ENCODE results near the gene PIK3CA.
"Not testable (repeated sequence)": the region's sequence is repeated elsewhere in the genome, so short reads cannot be mapped to it uniquely, and the experiment has no call there.

PIK3CA gene

GRCh38 chr3:179224584-179224983, 76.4 kb downstream of the PIK3CA start:
- no peak for DNase-seq (ENCODE audit: low read depth, low spot score)
- no peak overlapping the region for H3K27ac ChIP-seq
- no peak overlapping the region for H3K4me3 ChIP-seq
- no peak overlapping the region for H3K9ac ChIP-seq (ENCODE audit: insufficient read length)
- peaks cover 43% of the 10 kb centered on the region for H3K36me3 ChIP-seq (ENCODE audit: insufficient read depth, low read length)
- TF ChIP-seq FOXP2 (optimal IDR thresholded peaks at IDR 0.05; ENCODE audit: control extremely low read depth, extremely low read length, insufficient read depth) (no peak), EZH2 (IDR thresholded peaks at IDR 0.05) (no peak), POLR2AphosphoS5 (IDR thresholded peaks at IDR 0.05; ENCODE audit: borderline replicate concordance, low read depth, low read length) (no peak)
- no peaks in the 10 kb centered on the region for H3K9me3 ChIP-seq (ENCODE audit: low read depth, low read length)

- no peak for DNase-seq (ENCODE audit: low read depth, low spot score)
- H3K36me3 ChIP-seq (ENCODE audit: insufficient read depth, low read length), result peaks cover 58% of the 10 kb centered on the region
- H3K4me3 ChIP-seq, result no peak overlapping the region
- TF ChIP-seq FOXP2 (optimal IDR thresholded peaks at IDR 0.05; ENCODE audit: control extremely low read depth, extremely low read length, insufficient read depth) (no peak), POLR2AphosphoS5 (IDR thresholded peaks at IDR 0.05; ENCODE audit: borderline replicate concordance, low read depth, low read length) (no peak), EZH2 (IDR thresholded peaks at IDR 0.05) (no peak)
- no peak overlapping the region for H3K9ac ChIP-seq (ENCODE audit: insufficient read length)
- no peaks in the 10 kb centered on the region for H3K9me3 ChIP-seq (ENCODE audit: low read depth, low read length)
- 0 out of 2 replicates have a peak overlapping the region, but pooled peaks have one; percentile 3 for H3K27ac ChIP-seq
Observed at GRCh38 chr3:179227349-179227748, 79.2 kb downstream of the PIK3CA start.

GRCh38 chr3:179229177-179229576, 81.0 kb downstream of the PIK3CA start:
- Histone ChIP-seq H3K9me3 (ENCODE audit: low read depth, low read length) (no peaks in the 10 kb centered on the region), H3K9ac (ENCODE audit: insufficient read length) (no peak overlapping the region), H3K36me3 (ENCODE audit: insufficient read depth, low read length) (peaks cover 54% of the 10 kb centered on the region), H3K27ac (0 out of 2 replicates have a peak overlapping the region, but pooled peaks have one; percentile 15), H3K4me3 (no peak overlapping the region)
- DNase-seq (ENCODE audit: low read depth, low spot score), result no peak
- TF ChIP-seq POLR2AphosphoS5 (IDR thresholded peaks at IDR 0.05; ENCODE audit: borderline replicate concordance, low read depth, low read length) (no peak), FOXP2 (optimal IDR thresholded peaks at IDR 0.05; ENCODE audit: control extremely low read depth, extremely low read length, insufficient read depth) (no peak), EZH2 (IDR thresholded peaks at IDR 0.05) (no peak)

- H3K4me3 ChIP-seq, result no peak overlapping the region
- H3K36me3 ChIP-seq (ENCODE audit: insufficient read depth, low read length), result peaks cover 41% of the 10 kb centered on the region
Observed at GRCh38 chr3:179233043-179233442, 84.9 kb downstream of the PIK3CA start.

DNA sequence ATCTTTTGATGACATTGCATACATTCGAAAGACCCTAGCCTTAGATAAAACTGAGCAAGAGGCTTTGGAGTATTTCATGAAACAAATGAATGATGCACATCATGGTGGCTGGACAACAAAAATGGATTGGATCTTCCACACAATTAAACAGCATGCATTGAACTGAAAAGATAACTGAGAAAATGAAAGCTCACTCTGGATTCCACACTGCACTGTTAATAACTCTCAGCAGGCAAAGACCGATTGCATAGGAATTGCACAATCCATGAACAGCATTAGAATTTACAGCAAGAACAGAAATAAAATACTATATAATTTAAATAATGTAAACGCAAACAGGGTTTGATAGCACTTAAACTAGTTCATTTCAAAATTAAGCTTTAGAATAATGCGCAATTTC, 86.0 kb downstream of the PIK3CA start:
- peaks cover 38% of the 10 kb centered on the region for H3K36me3 ChIP-seq (ENCODE audit: insufficient read depth, low read length)
- TF ChIP-seq EZH2 (IDR thresholded peaks at IDR 0.05) (no peak), POLR2AphosphoS5 (IDR thresholded peaks at IDR 0.05; ENCODE audit: borderline replicate concordance, low read depth, low read length) (no peak), FOXP2 (optimal IDR thresholded peaks at IDR 0.05; ENCODE audit: control extremely low read depth, extremely low read length, insufficient read depth) (no peak)
- peak; percentile 34 for DNase-seq (ENCODE audit: low read depth, low spot score)

More at GRCh38 chr3:179233043-179233442, 84.9 kb downstream of the PIK3CA start:
- DNase-seq (ENCODE audit: low read depth, low spot score), result no peak
- no peak overlapping the region for H3K9ac ChIP-seq (ENCODE audit: insufficient read length)
- no peaks in the 10 kb centered on the region for H3K9me3 ChIP-seq (ENCODE audit: low read depth, low read length)
- TF ChIP-seq FOXP2 (optimal IDR thresholded peaks at IDR 0.05; ENCODE audit: control extremely low read depth, extremely low read length, insufficient read depth), result no peak
- no peak for TF ChIP-seq POLR2AphosphoS5 (IDR thresholded peaks at IDR 0.05; ENCODE audit: borderline replicate concordance, low read depth, low read length)
- TF ChIP-seq EZH2 (IDR thresholded peaks at IDR 0.05), result no peak
- H3K27ac ChIP-seq, result no peak overlapping the region

GRCh38 chr3:179236669-179237301, 88.6 kb downstream of the PIK3CA start:
- H3K9me3 ChIP-seq (ENCODE audit: low read depth, low read length), result no peaks in the 10 kb centered on the region
- H3K4me3 ChIP-seq, result peak overlapping the region; percentile 54
- H3K36me3 ChIP-seq (ENCODE audit: insufficient read depth, low read length), result peaks cover 19% of the 10 kb centered on the region
- DNase-seq (ENCODE audit: low read depth, low spot score), result no peak
- H3K9ac ChIP-seq (ENCODE audit: insufficient read length), result peak overlapping the region; percentile 4
- peak overlapping the region; percentile 52 for H3K27ac ChIP-seq
- TF ChIP-seq EZH2 (IDR thresholded peaks at IDR 0.05), result no peak
- no peak for TF ChIP-seq POLR2AphosphoS5 (IDR thresholded peaks at IDR 0.05; ENCODE audit: borderline replicate concordance, low read depth, low read length)
- no peak for TF ChIP-seq FOXP2 (optimal IDR thresholded peaks at IDR 0.05; ENCODE audit: control extremely low read depth, extremely low read length, insufficient read depth)

More for the DNA sequence above, 86.0 kb downstream of the PIK3CA start:
- H3K4me3 ChIP-seq, result peak overlapping the region; percentile 34; the same call in 1 of the 2 replicates
- peak overlapping the region; percentile 21 for H3K9ac ChIP-seq (ENCODE audit: insufficient read length)
- no peaks in the 10 kb centered on the region for H3K9me3 ChIP-seq (ENCODE audit: low read depth, low read length)
- peak overlapping the region; percentile 71 for H3K27ac ChIP-seq

DNA sequence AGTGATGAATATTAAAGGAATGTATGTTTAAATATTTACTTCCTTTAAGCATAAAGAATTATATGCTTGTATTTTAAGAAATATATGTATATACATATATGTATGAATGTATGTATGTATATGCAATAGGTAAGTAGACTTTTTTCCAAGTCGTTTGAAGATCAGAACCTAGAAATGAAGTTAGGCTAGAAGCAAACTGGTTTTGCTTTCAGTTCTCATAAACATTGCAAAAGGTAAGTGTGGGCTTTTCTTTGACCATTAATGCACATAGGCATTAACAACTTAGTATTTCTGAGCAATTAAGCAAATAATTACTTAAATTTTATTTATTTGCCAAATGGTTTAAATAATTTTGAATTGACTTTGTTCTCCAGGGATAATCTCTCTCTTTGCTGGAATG, 92.1 kb downstream of the PIK3CA start:
- H3K36me3 ChIP-seq (ENCODE audit: insufficient read depth, low read length); H3K27ac ChIP-seq; H3K4me3 ChIP-seq; H3K9ac ChIP-seq (ENCODE audit: insufficient read length); H3K9me3 ChIP-seq (ENCODE audit: low read depth, low read length); DNase-seq (ENCODE audit: low read depth, low spot score): not testable (repeated sequence)

GRCh38 chr3:179242859-179243258, 94.7 kb downstream of the PIK3CA start:
- H3K36me3 ChIP-seq (ENCODE audit: insufficient read depth, low read length); H3K4me3 ChIP-seq; H3K27ac ChIP-seq; H3K9me3 ChIP-seq (ENCODE audit: low read depth, low read length); DNase-seq (ENCODE audit: low read depth, low spot score); H3K9ac ChIP-seq (ENCODE audit: insufficient read length): not testable (repeated sequence)

DNA sequence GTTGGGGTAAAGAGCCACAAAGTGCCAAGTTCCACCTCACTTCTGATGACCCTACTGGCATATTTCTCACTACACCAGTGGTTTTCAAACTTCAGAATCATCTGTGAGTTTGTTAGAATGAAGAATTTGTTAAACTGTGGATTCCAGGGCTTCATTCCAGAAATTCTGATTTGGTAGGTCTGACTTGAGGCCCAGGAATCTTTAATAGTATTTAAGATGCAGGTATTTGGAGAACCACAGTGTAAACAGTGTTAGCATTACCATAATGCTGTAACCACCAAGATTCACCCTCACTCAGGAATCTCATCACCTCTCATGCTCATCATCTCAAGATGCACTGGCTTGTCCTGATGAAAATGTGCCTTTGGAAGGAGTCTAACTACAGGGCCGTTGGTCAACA, 96.7 kb downstream of the PIK3CA start:
- Histone ChIP-seq H3K4me3 (no peak overlapping the region), H3K36me3 (ENCODE audit: insufficient read depth, low read length) (no peaks in the 10 kb centered on the region), H3K9me3 (ENCODE audit: low read depth, low read length) (no peaks in the 10 kb centered on the region), H3K9ac (ENCODE audit: insufficient read length) (no peak overlapping the region), H3K27ac (no peak overlapping the region)
- no peak for TF ChIP-seq EZH2 (IDR thresholded peaks at IDR 0.05)
- no peak for TF ChIP-seq FOXP2 (optimal IDR thresholded peaks at IDR 0.05; ENCODE audit: control extremely low read depth, extremely low read length, insufficient read depth)
- TF ChIP-seq POLR2AphosphoS5 (IDR thresholded peaks at IDR 0.05; ENCODE audit: borderline replicate concordance, low read depth, low read length), result no peak
- no peak for DNase-seq (ENCODE audit: low read depth, low spot score)
